Muscle layer of colon (tissue), 2 donors: ENCODE measurements around the gene ACVR1B.
A peak's percentile ranks its signal among the peaks of the same experiment; 100 is the strongest.

ENCODE experiments used
- H3K27ac ChIP-seq: one replicate; pipeline ENCODE4 v1.7.0; 2013; ENCODE audit warnings: low read depth, mild to moderate bottlenecking, low read length, moderate library complexity
- H3K27me3 ChIP-seq, 2 donors: one replicate each; pipeline ENCODE4 v1.7.0; 2013; ENCODE audit warnings: low read length in 2 of 2, mild to moderate bottlenecking in 2 of 2; ENCODE audit not compliant: insufficient read depth in 2 of 2, control insufficient read depth in 1 of 2
- H3K36me3 ChIP-seq: one replicate; pipeline ENCODE4 v1.7.0; 2013; ENCODE audit warnings: mild to moderate bottlenecking, low read length; ENCODE audit not compliant: insufficient read depth
- H3K4me1 ChIP-seq: one replicate; pipeline ENCODE4 v1.7.0; 2013; ENCODE audit warnings: mild to moderate bottlenecking, low read length; ENCODE audit not compliant: insufficient read depth
- H3K4me3 ChIP-seq, 2 donors: one replicate each; pipeline ENCODE4 v1.7.0; 2013; ENCODE audit warnings: low read length in 2 of 2, low read depth in 1 of 2, mild to moderate bottlenecking in 1 of 2, moderate library complexity in 1 of 2
- H3K9ac ChIP-seq: one replicate; pipeline ENCODE4 v1.7.0; 2013; ENCODE audit warnings: low read length
- H3K9me3 ChIP-seq: one replicate; pipeline ENCODE4 v1.7.0; 2013; ENCODE audit warnings: mild to moderate bottlenecking, low read length
- donor health status: abdominal sarcoma.
- donor health status: Adenocarcinoma of cecum.

Gene ACVR1B

DNA sequence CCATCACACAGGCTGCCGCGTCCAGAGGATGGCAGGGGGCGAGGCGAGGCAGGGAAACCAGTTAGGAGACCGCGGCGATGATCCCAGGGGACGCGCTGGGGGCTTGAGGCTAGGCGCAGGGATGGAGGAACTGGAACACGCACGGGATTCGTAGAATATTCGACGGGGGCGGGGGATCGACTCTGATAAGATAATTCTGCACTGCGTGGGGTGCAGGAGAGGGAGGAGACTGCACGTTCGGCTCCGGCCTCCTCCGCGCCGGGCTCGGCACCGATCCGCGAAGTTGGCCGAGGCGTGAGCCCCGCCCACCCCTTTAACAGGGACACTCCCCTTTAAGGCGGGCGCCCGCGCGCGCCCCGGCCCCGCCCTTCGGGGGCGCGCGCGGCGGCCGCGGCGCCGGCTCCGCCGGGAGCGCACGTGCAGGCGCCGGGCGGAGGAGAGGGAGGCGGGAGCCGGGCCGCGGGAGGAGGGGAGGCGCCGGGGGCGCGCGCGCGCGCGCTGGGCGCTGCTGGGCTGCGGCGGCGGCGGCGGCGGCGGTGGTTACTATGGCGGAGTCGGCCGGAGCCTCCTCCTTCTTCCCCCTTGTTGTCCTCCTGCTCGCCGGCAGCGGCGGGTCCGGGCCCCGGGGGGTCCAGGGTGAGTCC is at the start of gene ACVR1B:
Gene ACVR1B (plus strand): TSS at position 501 of the 644 bp plus-strand sequence. CDS start 45 bp downstream, at position 546.
- Histone ChIP-seq H3K4me1 (peaks cover 29% of the 10 kb centered on the region), H3K27me3 (no peaks in the 10 kb centered on the region), H3K27ac (peak within 1 kb of the TSS; percentile 86), H3K9ac (peak within 1 kb of the TSS; percentile 88), H3K36me3 (no peaks in the 10 kb centered on the region), H3K9me3 (no peaks in the 10 kb centered on the region), H3K4me3 (peak within 1 kb of the TSS; percentile 80 to 87)

DNA sequence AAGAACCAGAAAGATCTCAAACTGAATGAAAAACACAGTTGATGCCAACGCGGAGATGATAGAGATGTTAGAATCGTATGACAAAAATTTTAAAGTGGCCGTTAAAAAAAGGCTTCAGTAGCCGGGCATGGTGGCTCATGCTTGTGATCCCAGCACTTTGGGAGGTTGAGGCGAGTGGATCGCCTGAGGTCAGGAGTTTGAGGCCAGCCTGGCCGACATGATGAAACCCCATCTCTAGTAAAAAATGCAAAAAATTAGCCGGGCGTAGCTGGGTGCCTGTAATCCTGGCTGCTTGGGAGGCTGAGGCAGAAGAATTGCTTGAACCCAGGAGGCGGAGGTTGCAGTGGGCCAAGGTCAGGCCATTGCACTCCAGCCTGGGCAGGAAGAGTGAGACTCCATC is 49.6 kb upstream of the ACVR1B start:
- Histone ChIP-seq H3K9me3 (no peaks in the 10 kb centered on the region), H3K27ac (no peak overlapping the region), H3K4me3 (no peak overlapping the region), H3K27me3 (peaks cover 6 to 7% of the 10 kb centered on the region in 2 donors), H3K4me1 (peaks cover 14% of the 10 kb centered on the region), H3K9ac (no peak overlapping the region), H3K36me3 (no peaks in the 10 kb centered on the region)

DNA sequence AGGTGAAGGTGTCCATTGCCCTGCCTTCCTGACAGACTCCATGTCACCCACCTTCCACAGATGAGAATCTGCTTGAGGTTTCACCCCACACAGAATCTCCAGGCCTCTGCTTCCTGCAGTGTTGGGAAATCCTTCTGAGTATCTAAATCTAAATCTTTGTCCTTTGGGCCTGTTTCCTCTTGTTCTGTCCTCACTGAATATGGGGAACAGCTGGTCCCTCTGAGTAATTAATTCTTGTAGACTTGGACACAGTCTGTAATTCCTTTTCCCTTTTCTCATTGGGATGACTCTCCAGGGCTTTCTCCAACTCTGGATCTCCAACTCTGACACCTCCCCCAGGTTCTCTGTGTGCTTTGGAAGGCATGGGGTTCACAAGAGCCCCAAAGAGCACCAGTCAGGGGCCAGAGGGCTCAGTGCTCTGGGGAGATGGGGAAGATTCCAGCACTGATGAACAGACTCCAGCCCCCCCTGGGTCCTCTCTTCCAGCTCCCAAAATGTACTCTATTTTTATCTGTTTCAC is 46.5 kb upstream of the ACVR1B start:
- Histone ChIP-seq H3K4me1 (peaks cover 15% of the 10 kb centered on the region), H3K27me3 (peaks cover 8 to 21% of the 10 kb centered on the region in 2 donors), H3K36me3 (no peaks in the 10 kb centered on the region), H3K9ac (no peak overlapping the region), H3K4me3 (no peak overlapping the region), H3K9me3 (no peaks in the 10 kb centered on the region), H3K27ac (peak overlapping the region; percentile 35)

DNA sequence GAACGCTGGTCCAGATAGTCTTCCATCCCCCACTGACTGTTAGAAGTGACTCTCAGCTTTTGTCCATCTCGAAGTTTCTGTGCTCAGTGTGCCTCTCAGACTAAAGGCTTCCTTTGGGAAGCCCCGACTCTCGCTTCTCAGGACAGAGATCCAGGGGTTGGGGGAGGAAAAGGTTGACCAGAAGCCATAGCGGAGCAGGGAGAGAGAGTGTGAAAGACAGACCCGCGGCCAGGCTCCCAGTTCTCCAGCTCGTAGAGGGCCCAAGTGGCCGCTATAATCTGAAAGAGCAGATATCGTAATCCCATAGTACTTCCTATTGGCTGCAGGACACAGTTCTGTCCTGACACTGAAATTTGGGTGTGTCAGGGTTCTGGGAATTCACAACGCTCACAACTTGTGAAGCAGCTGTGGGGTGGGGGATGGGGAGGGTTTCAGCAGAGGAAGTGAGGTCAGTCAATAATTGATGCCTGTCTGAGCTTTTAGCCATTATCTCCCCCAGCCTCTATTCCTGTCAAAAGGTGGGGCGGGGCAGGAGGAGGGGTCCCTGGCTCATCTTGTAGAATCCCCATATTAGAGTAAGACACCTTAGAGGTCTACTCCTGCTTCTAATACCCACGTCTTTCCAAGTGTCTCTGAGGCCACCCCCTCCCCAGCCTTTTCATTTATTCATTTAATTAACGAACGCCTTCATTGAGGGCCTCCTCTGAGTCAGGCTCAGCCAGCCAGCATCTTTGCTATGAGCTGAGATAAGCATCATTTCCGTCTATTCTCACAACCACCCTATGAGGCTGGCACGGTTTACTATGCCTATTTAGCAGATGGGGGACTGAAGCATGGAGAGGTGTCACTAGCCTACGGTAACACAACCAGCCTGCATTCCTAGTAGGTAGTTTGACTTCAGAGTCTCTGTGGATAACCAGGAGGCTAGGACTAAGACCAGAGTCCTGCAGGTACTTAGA is 45.7 kb upstream of the ACVR1B start:
- Histone ChIP-seq H3K4me3 (no peak overlapping the region), H3K27me3 (peaks cover 8 to 24% of the 10 kb centered on the region in 2 donors), H3K36me3 (no peaks in the 10 kb centered on the region), H3K9ac (no peak overlapping the region), H3K4me1 (peaks cover 23% of the 10 kb centered on the region), H3K9me3 (no peaks in the 10 kb centered on the region), H3K27ac (peak overlapping the region; percentile 35)

- H3K9ac ChIP-seq: no peak overlapping the region
- peak overlapping the region; percentile 35 for H3K27ac ChIP-seq
- no peaks in the 10 kb centered on the region for H3K9me3 ChIP-seq
- H3K36me3 ChIP-seq: no peaks in the 10 kb centered on the region
- peaks cover 30% of the 10 kb centered on the region for H3K4me1 ChIP-seq
- peak overlapping the region in 1 of 2 donors; percentile 34 for H3K4me3 ChIP-seq
- peaks cover 8 to 25% of the 10 kb centered on the region in 2 donors for H3K27me3 ChIP-seq
These were observed 44.9 kb upstream of the ACVR1B start for GRCh38 chr12:51906430-51907082.

- H3K4me1 ChIP-seq: peaks cover 34% of the 10 kb centered on the region
- peak within 1 kb of the TSS; percentile 34 to 38 for H3K4me3 ChIP-seq
- peaks cover 8 to 25% of the 10 kb centered on the region in 2 donors for H3K27me3 ChIP-seq
- peak within 1 kb of the TSS; percentile 42 for H3K27ac ChIP-seq
- H3K36me3 ChIP-seq: no peaks in the 10 kb centered on the region
- H3K9me3 ChIP-seq: no peaks in the 10 kb centered on the region
- no peak within 1 kb of the TSS for H3K9ac ChIP-seq
These were observed 44.2 kb upstream of the ACVR1B start, which contains the start of gene ACVRL1 for GRCh38 chr12:51907083-51907855. Gene ACVRL1, plus strand, starts transcription at chr12:51907504. Its CDS starts 4,971 bp downstream, at chr12:51912475.

GRCh38 chr12:51907856-51908425 is 43.6 kb upstream of the ACVR1B start:
- peaks cover 8 to 25% of the 10 kb centered on the region in 2 donors for H3K27me3 ChIP-seq
- H3K27ac ChIP-seq: peak overlapping the region; percentile 42
- H3K36me3 ChIP-seq: no peaks in the 10 kb centered on the region
- H3K9me3 ChIP-seq: no peaks in the 10 kb centered on the region
- H3K4me3 ChIP-seq: peak overlapping the region; percentile 34 to 38
- peaks cover 41% of the 10 kb centered on the region for H3K4me1 ChIP-seq
- no peak overlapping the region for H3K9ac ChIP-seq

GRCh38 chr12:51908876-51909592 is 42.5 kb upstream of the ACVR1B start:
- Histone ChIP-seq H3K9ac (no peak overlapping the region), H3K9me3 (no peaks in the 10 kb centered on the region), H3K4me1 (peaks cover 48% of the 10 kb centered on the region), H3K4me3 (no peak overlapping the region), H3K36me3 (no peaks in the 10 kb centered on the region), H3K27me3 (peaks cover 8 to 25% of the 10 kb centered on the region in 2 donors), H3K27ac (no peak overlapping the region)

DNA sequence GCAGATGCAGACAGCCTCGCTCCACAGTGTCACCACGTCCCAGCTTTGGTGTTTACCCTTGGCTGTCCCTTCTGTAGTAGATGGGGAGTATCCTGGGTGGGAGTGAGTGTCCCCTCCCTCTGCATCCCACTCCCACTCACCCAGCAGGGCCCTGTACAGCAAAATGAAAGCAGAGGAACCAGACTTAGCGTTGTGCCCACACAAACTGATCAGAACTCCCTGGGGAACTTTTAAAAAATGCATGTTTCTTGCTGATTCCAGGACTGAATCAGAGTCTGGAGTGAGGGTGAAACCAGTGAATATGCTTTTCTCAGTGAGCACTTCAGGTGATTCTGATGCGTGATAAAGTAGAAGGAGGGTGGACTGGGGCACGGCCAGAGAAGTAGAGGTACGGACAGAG is 41.3 kb upstream of the ACVR1B start:
- H3K4me1 ChIP-seq: peaks cover 47% of the 10 kb centered on the region
- H3K9ac ChIP-seq: no peak overlapping the region

DNA sequence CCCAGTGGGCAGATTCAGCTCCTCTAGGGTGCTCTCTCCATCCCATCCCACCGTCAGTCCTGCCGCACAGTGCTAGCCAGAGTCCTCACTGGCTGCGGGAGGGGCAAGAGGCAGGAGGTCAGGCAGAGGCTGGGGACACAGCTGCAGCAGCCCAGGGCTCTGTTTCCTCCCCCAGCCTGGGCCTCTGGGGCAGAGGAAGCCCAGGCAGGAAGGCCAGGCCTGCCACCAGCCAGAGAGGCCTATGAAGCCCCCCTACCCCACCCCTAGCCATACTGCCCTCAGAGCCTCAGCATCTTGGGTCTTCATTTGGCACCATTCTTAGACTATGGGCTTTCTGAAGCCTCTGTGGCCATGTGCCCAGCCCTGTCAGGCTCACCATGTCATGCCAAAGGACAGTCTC is 40.8 kb upstream of the ACVR1B start:
- no peak overlapping the region for H3K9ac ChIP-seq
- peaks cover 44% of the 10 kb centered on the region for H3K4me1 ChIP-seq
- peaks cover 7% of the 10 kb centered on the region for H3K36me3 ChIP-seq
- no peaks in the 10 kb centered on the region for H3K9me3 ChIP-seq
- no peak overlapping the region for H3K4me3 ChIP-seq
- H3K27me3 ChIP-seq: peaks cover 8 to 25% of the 10 kb centered on the region in 2 donors
- no peak overlapping the region for H3K27ac ChIP-seq

More for the DNA sequence above, 41.3 kb upstream of the ACVR1B start:
- H3K27ac ChIP-seq: no peak overlapping the region
- H3K4me3 ChIP-seq: no peak overlapping the region
- H3K36me3 ChIP-seq: peaks cover 2% of the 10 kb centered on the region
- no peaks in the 10 kb centered on the region for H3K9me3 ChIP-seq
- H3K27me3 ChIP-seq: peaks cover 8 to 25% of the 10 kb centered on the region in 2 donors
